Retinal pigment epithelial cell (primary cell): ENCODE results near the gene MRPS31.
"Not testable (repeated sequence)": the region's sequence is repeated elsewhere in the genome, so short reads cannot be mapped to it uniquely, and the experiment has no call there.

Source experiments
- DNase-seq: peaks from one replicate; pipeline ENCODE4 v3.0.0-alpha.2; 2010; ENCODE audit warnings: low read depth
- H3K4me3 ChIP-seq: 2 replicates; pipeline ENCODE4 v1.5.1; 2011; ENCODE audit warnings: mild to moderate bottlenecking, low read length, control low read depth, moderate library complexity
- TF ChIP-seq, protein P1 (sequence below): conservative IDR thresholded peaks from 2 replicates; pipeline ENCODE4 v1.5.1; 2011; ENCODE audit warnings: low read depth, low read length, control low read depth, inconsistent platforms

The MRPS31 gene

DNA sequence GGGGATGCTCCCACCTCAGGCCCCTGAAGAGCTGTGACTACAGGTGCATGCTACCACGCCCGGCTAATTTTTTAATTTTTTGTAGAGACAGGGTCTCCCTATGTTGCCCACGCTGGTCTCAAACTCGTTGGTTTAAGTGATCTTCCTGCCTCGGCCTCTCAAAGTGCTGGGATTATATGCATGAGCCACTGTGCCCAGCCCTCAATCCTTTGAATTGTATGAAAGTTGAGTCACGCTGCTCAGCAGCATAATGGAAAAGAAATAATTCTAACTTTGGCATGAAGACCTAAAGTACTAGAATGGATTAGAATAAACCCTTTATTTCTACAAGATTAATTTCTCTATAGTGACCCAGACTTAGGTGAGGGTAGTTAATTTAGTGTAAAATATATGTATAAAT lies 42.4 kb downstream of the MRPS31 start:
- TF ChIP-seq, protein P1, sequence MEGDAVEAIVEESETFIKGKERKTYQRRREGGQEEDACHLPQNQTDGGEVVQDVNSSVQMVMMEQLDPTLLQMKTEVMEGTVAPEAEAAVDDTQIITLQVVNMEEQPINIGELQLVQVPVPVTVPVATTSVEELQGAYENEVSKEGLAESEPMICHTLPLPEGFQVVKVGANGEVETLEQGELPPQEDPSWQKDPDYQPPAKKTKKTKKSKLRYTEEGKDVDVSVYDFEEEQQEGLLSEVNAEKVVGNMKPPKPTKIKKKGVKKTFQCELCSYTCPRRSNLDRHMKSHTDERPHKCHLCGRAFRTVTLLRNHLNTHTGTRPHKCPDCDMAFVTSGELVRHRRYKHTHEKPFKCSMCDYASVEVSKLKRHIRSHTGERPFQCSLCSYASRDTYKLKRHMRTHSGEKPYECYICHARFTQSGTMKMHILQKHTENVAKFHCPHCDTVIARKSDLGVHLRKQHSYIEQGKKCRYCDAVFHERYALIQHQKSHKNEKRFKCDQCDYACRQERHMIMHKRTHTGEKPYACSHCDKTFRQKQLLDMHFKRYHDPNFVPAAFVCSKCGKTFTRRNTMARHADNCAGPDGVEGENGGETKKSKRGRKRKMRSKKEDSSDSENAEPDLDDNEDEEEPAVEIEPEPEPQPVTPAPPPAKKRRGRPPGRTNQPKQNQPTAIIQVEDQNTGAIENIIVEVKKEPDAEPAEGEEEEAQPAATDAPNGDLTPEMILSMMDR, result no peak
- no peak for DNase-seq
- H3K4me3 ChIP-seq, result no peak overlapping the region

DNA sequence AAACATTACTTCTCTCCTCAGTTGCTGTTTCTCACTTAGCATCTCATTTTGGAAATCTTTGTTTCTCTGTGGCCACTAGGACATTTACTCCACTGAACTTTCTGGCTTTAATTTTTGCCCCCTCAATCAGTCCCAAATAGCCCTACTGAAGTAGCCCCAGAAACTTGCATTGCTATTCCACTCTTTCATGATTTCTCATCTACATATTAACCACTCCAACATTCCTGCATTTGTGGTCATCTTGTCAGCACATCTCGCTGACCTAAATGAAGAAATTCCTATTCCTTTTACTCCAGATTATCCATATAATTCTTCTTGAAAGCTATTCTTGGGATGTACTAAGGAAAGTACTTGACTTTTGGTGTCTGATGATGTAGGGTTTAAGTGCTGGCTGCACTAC lies 56.6 kb downstream of the MRPS31 start:
- H3K4me3 ChIP-seq, result not testable (repeated sequence)

GRCh38 chr13:40706439-40706838 lies 64.6 kb downstream of the MRPS31 start:
- no peak for DNase-seq
- TF ChIP-seq, protein P1, result no peak
- H3K4me3 ChIP-seq, result no peak overlapping the region

More for the DNA sequence above, 56.6 kb downstream of the MRPS31 start:
- DNase-seq, result not testable (repeated sequence)

DNA sequence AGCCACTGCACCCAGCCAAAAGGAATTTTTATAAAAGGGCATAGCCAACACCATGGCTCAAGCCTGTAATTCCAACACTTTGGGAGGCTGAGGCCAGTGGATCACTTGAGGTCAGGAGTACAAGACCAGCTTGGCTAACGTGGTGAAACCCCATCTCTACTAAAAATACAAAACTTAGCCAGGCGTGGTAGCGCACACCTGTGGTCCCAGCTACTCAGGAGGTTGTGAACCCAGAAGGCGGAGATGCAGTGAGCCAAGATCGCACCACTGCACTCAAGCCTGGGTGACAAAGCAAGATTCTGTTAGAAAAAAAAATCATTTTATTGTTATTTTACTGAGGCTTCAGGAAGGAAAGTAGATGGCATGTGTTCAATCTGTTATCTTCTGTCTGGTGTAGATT lies 73.3 kb downstream of the MRPS31 start:
- H3K4me3 ChIP-seq, result no peak overlapping the region
- TF ChIP-seq, protein P1, result no peak
- DNase-seq, result no peak

DNA sequence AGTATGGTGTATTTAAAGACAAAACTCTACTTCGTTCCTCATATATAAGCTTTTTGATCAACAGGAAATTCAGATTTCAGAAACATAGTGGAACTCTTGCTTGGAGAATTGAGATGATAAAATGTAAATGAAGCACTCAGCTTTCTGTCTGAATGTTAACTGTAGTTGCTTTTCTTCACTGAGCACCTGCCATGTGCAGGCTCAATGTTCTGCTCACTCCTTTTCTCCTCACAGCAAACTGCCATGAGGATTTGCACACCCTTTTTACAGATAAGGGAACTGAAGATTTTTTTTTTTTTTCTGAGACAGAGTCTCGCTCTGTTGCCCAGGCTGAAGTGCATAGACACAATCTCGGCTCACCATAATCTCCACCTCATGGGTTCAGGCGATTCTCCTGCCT lies 76.6 kb downstream of the MRPS31 start:
- H3K4me3 ChIP-seq, result no peak overlapping the region
- no peak for DNase-seq
- TF ChIP-seq, protein P1, result no peak

DNA sequence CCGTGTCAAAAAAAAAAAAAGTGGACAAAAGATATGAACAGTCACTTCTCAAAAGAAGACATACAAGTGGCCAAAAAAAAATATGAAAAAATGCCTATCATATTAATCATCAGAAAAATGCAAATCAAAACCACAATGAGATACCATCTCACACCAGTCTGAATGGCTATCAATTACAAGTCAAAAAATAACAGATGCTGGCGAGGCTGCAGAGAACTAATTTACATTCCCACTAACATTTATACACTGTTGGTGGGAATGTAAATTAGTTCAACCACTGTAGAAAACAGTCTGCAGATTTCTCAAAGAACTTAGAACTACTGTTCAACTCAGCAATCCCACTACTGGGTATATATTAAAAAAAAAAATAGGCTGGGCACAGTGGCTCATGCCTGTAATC lies 78.0 kb downstream of the MRPS31 start:
- H3K4me3 ChIP-seq, result no peak overlapping the region
- TF ChIP-seq, protein P1, result no peak
- DNase-seq, result no peak

DNA sequence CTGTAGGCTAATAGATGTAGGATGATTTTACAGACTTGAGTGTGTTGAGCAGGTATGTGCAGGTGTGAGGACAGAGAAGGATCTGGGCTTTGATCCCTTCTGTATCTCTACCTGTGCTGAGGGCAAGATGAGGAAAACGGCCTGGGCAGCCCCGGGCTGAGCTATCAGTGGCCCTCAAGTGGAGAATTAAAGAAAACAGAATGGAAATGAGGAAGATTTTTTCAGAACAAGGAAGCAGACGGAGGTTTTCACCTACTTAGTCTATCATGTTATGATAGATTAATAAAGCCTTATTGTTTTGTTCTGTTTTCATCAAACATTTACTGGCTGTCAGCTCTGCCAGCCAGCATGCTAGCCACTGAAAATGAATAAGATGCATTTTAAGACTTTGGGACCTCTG lies 82.2 kb downstream of the MRPS31 start:
- DNase-seq, result no peak
- TF ChIP-seq, protein P1, result no peak
- H3K4me3 ChIP-seq, result no peak overlapping the region

GRCh38 chr13:40682449-40683240 lies 88.3 kb downstream of the MRPS31 start:
- DNase-seq, result no peak
- TF ChIP-seq, protein P1, result peak; percentile 33
- no peak overlapping the region for H3K4me3 ChIP-seq
